Activated CD8-positive, alpha-beta T cell treated with anti-CD3 and anti-CD28 coated beads for 36 hours (primary cell): ENCODE results near the gene ARMCX6. TPM values are rescaled to one million over a fixed set of nuclear protein-coding genes. Genes with fewer than 3 reads are reported as not detected.
"Not testable (repeated sequence)": the region's sequence is repeated elsewhere in the genome, so short reads cannot be mapped to it uniquely, and the experiment has no call there.

ENCODE experiments used
- ATAC-seq: fragments of 200-7000 bp; cut with Tn5 transposase; one replicate; pipeline ENCODE4 v1.10.0; 2021; ENCODE audit warnings: mild to moderate bottlenecking, moderate library complexity
- CTCF ChIA-PET: fragments of 350-600 bp; sonication (Branson Sonifier 250); formaldehyde crosslinking; loops from one replicate; lab custom pipeline; 2021; ENCODE audit warnings: antibody characterized with exemption; lab: Charles Lee
- POLR2A ChIA-PET: fragments of 350-600 bp; sonication (Branson Sonifier 250); formaldehyde crosslinking; loops from one replicate; lab custom pipeline; 2021; ENCODE audit warnings: antibody characterized with exemption; lab: Charles Lee
- DNase-seq: peaks from one replicate; pipeline ENCODE4 v3.0.0-alpha.2; 2020
- H3K27ac Mint-ChIP-seq: one replicate; pipeline ENCODE4 v1.8.0; 2021; ENCODE audit warnings: mild to moderate bottlenecking, mixed read lengths
- H3K27me3 Mint-ChIP-seq: one replicate; pipeline ENCODE4 v1.8.0; 2021; ENCODE audit warnings: mixed read lengths
- H3K36me3 Mint-ChIP-seq: one replicate; pipeline ENCODE4 v1.8.0; 2021; ENCODE audit warnings: low read depth, mixed read lengths
- H3K4me1 Mint-ChIP-seq: one replicate; pipeline ENCODE4 v1.8.0; 2021; ENCODE audit warnings: low read depth, mixed read lengths
- H3K4me3 Mint-ChIP-seq: one replicate; pipeline ENCODE4 v1.8.0; 2021; ENCODE audit warnings: mild to moderate bottlenecking, moderate library complexity, mixed read lengths
- H3K9me3 Mint-ChIP-seq: one replicate; pipeline ENCODE4 v1.8.0; 2021; ENCODE audit warnings: mixed read lengths
- intact Hi-C: fragments of 100-400 bp; cut with micrococcal nuclease; formaldehyde crosslinking; loops from one replicate; pipeline ENCODE4 v1.10.0; 2022
- total RNA-seq, 2 experiments: library from RNA; stranded (reverse); gene quantifications; one replicate each; pipeline ENCODE4 v1.2.3, GENCODE V29; 2021
- TF ChIP-seq, protein P1 (sequence below): fragments of 200-600 bp; IDR thresholded peaks from one replicate; pipeline ENCODE4 v1.8.0; 2022; ENCODE audit warnings: antibody characterized with exemption, mild to moderate bottlenecking

The ARMCX6 gene
- total RNA-seq, 2 experiments from 2014 or later: 41.7 to 41.8 TPM

DNA sequence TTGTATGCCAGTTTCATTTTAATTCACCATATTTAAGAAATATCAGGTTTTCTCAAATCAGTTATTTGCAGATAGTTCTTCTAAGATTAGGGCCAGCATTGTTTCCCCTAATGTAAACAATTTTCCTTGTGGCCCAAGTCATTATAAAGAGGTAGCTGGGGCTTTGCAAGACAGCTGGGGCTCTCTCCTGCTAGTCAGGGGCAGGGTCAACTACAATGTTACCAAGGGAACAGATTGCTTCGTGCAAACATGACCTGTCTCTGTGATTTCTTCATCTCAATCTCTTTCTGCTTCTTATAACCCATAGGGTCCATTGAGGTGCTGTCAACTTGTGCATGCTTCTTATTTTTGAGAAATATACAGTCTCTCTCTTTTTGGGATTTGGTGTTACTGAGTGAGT, 12.1 kb downstream of the ARMCX6 start:
- intact Hi-C loops: no loop called here
- Mint-ChIP-seq H3K27ac (no peak overlapping the region), H3K9me3 (no peaks in the 10 kb centered on the region), H3K36me3 (no peaks in the 10 kb centered on the region), H3K4me1 (no peaks in the 10 kb centered on the region), H3K4me3 (no peak overlapping the region), H3K27me3 (no peaks in the 10 kb centered on the region)
- ChIA-PET POLR2A (no interaction called here), CTCF (no interaction called here)
- DNase-seq (no peak), ATAC-seq (no peak)
- TF ChIP-seq, protein P1, sequence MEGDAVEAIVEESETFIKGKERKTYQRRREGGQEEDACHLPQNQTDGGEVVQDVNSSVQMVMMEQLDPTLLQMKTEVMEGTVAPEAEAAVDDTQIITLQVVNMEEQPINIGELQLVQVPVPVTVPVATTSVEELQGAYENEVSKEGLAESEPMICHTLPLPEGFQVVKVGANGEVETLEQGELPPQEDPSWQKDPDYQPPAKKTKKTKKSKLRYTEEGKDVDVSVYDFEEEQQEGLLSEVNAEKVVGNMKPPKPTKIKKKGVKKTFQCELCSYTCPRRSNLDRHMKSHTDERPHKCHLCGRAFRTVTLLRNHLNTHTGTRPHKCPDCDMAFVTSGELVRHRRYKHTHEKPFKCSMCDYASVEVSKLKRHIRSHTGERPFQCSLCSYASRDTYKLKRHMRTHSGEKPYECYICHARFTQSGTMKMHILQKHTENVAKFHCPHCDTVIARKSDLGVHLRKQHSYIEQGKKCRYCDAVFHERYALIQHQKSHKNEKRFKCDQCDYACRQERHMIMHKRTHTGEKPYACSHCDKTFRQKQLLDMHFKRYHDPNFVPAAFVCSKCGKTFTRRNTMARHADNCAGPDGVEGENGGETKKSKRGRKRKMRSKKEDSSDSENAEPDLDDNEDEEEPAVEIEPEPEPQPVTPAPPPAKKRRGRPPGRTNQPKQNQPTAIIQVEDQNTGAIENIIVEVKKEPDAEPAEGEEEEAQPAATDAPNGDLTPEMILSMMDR: no peak

DNA sequence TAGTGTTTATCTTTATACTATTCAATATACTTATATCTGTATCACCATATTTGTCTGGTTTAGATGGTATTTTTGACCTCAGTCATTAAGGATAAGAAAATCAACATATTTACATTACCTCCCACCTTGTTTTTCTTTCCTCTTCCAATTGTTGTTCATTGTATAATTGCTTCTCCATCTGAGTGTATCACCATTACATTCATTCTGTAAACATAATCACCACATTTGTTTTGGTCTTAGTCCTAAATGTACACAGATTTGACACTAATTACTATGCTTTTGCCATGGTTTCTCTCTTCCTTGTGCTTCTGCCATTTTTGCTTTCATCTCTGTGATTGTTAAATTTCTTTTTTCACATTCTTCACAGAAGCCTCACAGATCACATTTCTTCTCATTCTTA, 12.7 kb downstream of the ARMCX6 start:
- Mint-ChIP-seq H3K36me3 (no peaks in the 10 kb centered on the region), H3K4me1 (no peaks in the 10 kb centered on the region), H3K4me3 (no peak overlapping the region), H3K27me3 (no peaks in the 10 kb centered on the region), H3K9me3 (no peaks in the 10 kb centered on the region), H3K27ac (no peak overlapping the region)
- POLR2A ChIA-PET: no interaction called here
- no peak for ATAC-seq
- TF ChIP-seq, protein P1: no peak
- CTCF ChIA-PET: no interaction called here
- no peak for DNase-seq
- intact Hi-C loops: no loop called here

DNA sequence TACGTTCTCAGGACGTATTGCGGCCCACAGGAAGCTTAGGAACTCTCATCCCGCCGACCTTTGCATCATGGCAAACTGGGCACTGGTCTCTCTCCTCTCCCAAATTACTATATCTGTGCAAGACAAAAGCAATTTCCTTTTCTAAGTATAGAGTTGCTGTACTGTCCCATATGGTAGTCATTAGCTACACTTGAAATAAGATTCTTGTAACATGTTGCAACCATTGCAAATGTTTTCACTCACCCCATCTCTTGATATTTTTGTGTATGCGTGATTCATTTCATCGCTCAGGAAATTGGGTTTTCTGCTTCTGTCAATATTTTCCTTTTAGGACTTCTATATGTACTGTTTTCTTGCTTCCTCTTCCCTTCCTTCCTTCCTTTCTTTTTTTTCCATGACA, 15.7 kb downstream of the ARMCX6 start:
- H3K4me1 Mint-ChIP-seq: no peaks in the 10 kb centered on the region
- TF ChIP-seq, protein P1: no peak
- ChIA-PET POLR2A (no interaction called here), CTCF (no interaction called here)
- H3K9me3 Mint-ChIP-seq: no peaks in the 10 kb centered on the region
- H3K4me3 Mint-ChIP-seq: no peak overlapping the region
- H3K36me3 Mint-ChIP-seq: no peaks in the 10 kb centered on the region
- peaks cover 1% of the 10 kb centered on the region for H3K27me3 Mint-ChIP-seq
- H3K27ac Mint-ChIP-seq: no peak overlapping the region
- intact Hi-C loops: no loop called here
- no peak for ATAC-seq
- no peak for DNase-seq

DNA sequence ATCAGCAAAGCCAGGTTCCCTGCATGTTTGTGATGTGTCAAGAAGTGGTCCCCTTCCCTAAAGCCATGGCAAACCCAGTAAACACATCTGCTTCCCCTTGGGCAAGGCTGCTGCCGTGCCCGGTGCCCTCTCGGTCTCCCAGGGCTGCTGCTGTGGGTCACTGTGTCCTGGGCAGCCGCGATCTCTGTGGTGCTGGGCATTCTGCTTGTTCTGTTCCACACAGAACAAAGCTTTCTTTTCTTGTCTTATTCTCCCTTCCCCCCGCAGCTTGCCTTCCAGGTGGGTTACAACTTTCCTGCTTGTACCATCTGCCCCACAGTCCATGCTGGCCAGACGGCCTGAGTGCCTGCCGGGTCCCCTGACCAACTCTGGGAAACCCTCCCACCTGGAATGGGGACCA, 18.2 kb downstream of the ARMCX6 start:
- CTCF ChIA-PET, H3K27me3 Mint-ChIP-seq, H3K36me3 Mint-ChIP-seq, POLR2A ChIA-PET, H3K4me3 Mint-ChIP-seq, H3K27ac Mint-ChIP-seq, H3K4me1 Mint-ChIP-seq, DNase-seq, H3K9me3 Mint-ChIP-seq, ATAC-seq: not testable (repeated sequence)
- intact Hi-C loops: loop anchor here (5.0 to 10.0 kb wide), 2 partner anchors 185 to 198 kb away; no protein-coding TSS in a partner anchor

DNA sequence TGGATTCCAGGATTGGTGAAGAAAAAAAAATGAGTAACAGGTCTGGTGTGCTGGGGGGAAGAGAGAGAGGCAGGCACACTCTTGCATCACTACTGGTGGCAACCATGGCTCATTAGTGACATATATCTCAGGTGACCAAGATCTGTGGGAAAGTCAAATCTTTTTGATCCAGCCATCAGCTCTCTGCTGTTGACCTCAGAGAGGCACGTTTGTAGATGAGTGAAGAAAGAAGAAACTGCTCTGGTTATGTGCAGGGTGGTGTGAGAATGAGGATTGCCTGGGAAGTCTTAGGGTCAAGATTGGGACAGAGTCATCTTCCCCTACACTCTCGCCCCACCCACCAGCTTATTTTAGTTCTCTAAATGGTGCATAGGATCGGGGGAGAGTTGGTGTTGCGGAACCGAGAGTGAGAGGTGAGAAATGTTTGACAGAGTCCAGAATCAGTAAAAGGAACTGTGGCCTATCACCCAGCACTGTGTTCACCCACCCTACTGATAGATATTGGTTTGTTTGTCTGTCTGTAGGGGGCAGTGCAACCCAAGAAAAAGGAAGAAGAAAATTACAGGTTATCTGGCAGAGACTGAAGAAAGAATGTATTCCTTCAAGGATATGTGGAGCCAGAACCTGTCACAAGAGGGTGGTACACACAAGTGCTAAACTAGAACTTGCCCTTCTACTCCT, 21.9 kb downstream of the ARMCX6 start:
- H3K4me1 Mint-ChIP-seq: no peaks in the 10 kb centered on the region
- H3K9me3 Mint-ChIP-seq: no peaks in the 10 kb centered on the region
- no peak overlapping the region for H3K27ac Mint-ChIP-seq
- H3K36me3 Mint-ChIP-seq: no peaks in the 10 kb centered on the region
- DNase-seq (peak; percentile 23), ATAC-seq (peak; percentile 80)
- TF ChIP-seq, protein P1: peak; percentile 40
- no peak overlapping the region for H3K4me3 Mint-ChIP-seq
- CTCF ChIA-PET: interaction anchor here (0.8 to 1.4 kb wide), 5 partner anchors 12 to 336 kb away, joined by 3 to 6 read pairs (median 4); partner anchors contain the start of gene ZMAT1
- intact Hi-C loops: loop anchor here (5.0 to 10.0 kb wide), 2 partner anchors 181 to 201 kb away; no protein-coding TSS in a partner anchor
- H3K27me3 Mint-ChIP-seq: peaks cover 7% of the 10 kb centered on the region
- POLR2A ChIA-PET: no interaction called here

Other genes with a start within 250 kb of the ARMCX6 start
- gene BTK, start 231.8 kb downstream of the ARMCX6 start, total RNA-seq: 1 to 10 TPM; 1.3 to 1.6 TPM
- 100 to 1,000 TPM; 264 to 302 TPM for gene RPL36A, start 227.0 kb downstream of the ARMCX6 start, total RNA-seq
- gene GLA, start 210.1 kb downstream of the ARMCX6 start, total RNA-seq: 10 to 100 TPM; 38.8 to 44.6 TPM
- gene HNRNPH2, start 209.8 kb downstream of the ARMCX6 start, total RNA-seq: 10 to 100 TPM; 18.3 to 18.5 TPM
- gene ARMCX4, start 132.5 kb downstream of the ARMCX6 start, total RNA-seq: 1 to 10 TPM; 4.8 to 5.8 TPM
- 1 to 10 TPM; 3.9 to 4.7 TPM for gene ARMCX1, start 67.5 kb downstream of the ARMCX6 start, total RNA-seq
- gene ARMCX3, start 5.2 kb upstream of the ARMCX6 start, total RNA-seq: 10 to 100 TPM; 26.5 to 28.3 TPM
- 10 to 100 TPM; 15.3 to 19.4 TPM for gene ARMCX2, start 41.9 kb upstream of the ARMCX6 start, total RNA-seq